ENCODE results near the gene TMEM30A. TPM values are rescaled to one million over a fixed set of nuclear protein-coding genes. Genes with fewer than 3 reads are reported as not detected.
A peak's percentile ranks its signal among the peaks of the same experiment; 100 is the strongest.

Gene TMEM30A
- total and polyA plus RNA-seq, 2 of the 13 experiments (the other 11 are each of a cell fraction or from before 2014, with no cell fraction given): 17.6 to 54.4 TPM

- TF ChIP-seq ZBTB46 (CRISPR knock-in tag; IDR thresholded peaks at IDR 0.05; ENCODE audit: borderline replicate concordance) (no peak), ZNF530 (CRISPR knock-in tag; IDR thresholded peaks at IDR 0.05; ENCODE audit: low read depth) (no peak), NFE2 (CRISPR knock-in tag; IDR thresholded peaks at IDR 0.05) (no peak)
These were observed 23.8 kb upstream of the TMEM30A start (continued) for GRCh38 chr6:75308250-75308988.

GRCh38 chr6:75307364-75308004 is 22.9 kb upstream of the TMEM30A start:
- Histone ChIP-seq H4K20me1 (ENCODE audit: insufficient read depth, low read length) (no peaks in the 10 kb centered on the region), H3K4me1 (ENCODE audit: insufficient read depth, low read length) (peaks cover 7% of the 10 kb centered on the region), H3K36me3 (replicated peaks in 1 of 2; ENCODE audit: control insufficient read depth in 1 of 2, insufficient read depth in 2 of 2, low read length in 2 of 2) (no peaks in the 10 kb centered on the region), H3K9ac (ENCODE audit: insufficient read depth, low read depth, low read length) (no peak overlapping the region), H3K4me2 (ENCODE audit: low read depth, low read length) (no peak overlapping the region), H3K4me3 (replicated peaks in 1 of 3; ENCODE audit: insufficient read depth in 1 of 3, low read depth in 2 of 3, low read length in 3 of 3) (no peak overlapping the region), H3K9me3 (ENCODE audit: low read length) (no peaks in the 10 kb centered on the region), H2AFZ (ENCODE audit: low read length) (no peak overlapping the region), H3K79me2 (ENCODE audit: insufficient read depth, low read length) (no peaks in the 10 kb centered on the region), H3K27ac (ENCODE audit: extremely low read length, insufficient read depth, low read length) (no peak overlapping the region), H3K27me3 (ENCODE audit: control insufficient read depth in 1 of 2, insufficient read depth in 2 of 2, low read length in 2 of 2) (peaks cover 0 to 6% of the 10 kb centered on the region in 2 experiments; a peak in 2 of 5 replicates)
- ChIA-PET CTCF (ENCODE audit: low intra/inter-chr PET ratio, low total read pairs) (no interaction called here), POLR2A (no interaction called here)
- intact Hi-C loops (cut with micrococcal nuclease; ENCODE audit: unreplicated experiment) (no loop called here), in situ Hi-C loops (cut with HindIII; ENCODE audit: extremely low pct_ligation_motif_present, low pct_unique_long_range_greater_than_20kb) (no loop called here)
- BruUV-seq (replicated peaks): no TSS peak
- DNase-seq (ENCODE audit: low spot score) (no peak), FAIRE-seq (no peak), ATAC-seq (no peak)
- 4% methylated on average over 2 of the region's 2 CpGs for WGBS (ENCODE audit: low lambda C conversion rate)
- no peak for TF ChIP-seq ZZZ3 (CRISPR knock-in tag; IDR thresholded peaks at IDR 0.05; ENCODE audit: borderline replicate concordance)
- TF ChIP-seq IRF1 (CRISPR knock-in tag; IDR thresholded peaks at IDR 0.05; ENCODE audit: low read depth): no peak
- TF ChIP-seq ATF7 (IDR thresholded peaks at IDR 0.05): peak; percentile 76
- no peak for TF ChIP-seq ATF7 (CRISPR knock-in tag; IDR thresholded peaks at IDR 0.05)
- TF ChIP-seq HMGXB3 (CRISPR knock-in tag; IDR thresholded peaks at IDR 0.05; ENCODE audit: borderline replicate concordance): no peak
- TF ChIP-seq TFDP2 (CRISPR knock-in tag; IDR thresholded peaks at IDR 0.05): no peak
- no peak for TF ChIP-seq ZNF660 (CRISPR knock-in tag; IDR thresholded peaks at IDR 0.05; ENCODE audit: borderline replicate concordance, low read depth)

All from HepG2 (cell line).